Osteoblast (primary cell): ENCODE data around the gene ESAM. TPM values are rescaled to one million over a fixed set of nuclear protein-coding genes. Genes with fewer than 3 reads are reported as not detected.
A peak's percentile ranks its signal among the peaks of the same experiment; 100 is the strongest.

Source experiments
- DNase-seq: peaks from one replicate; pipeline ENCODE4 v3.0.0; 2011; ENCODE audit warnings: low spot score, mixed read lengths; ENCODE audit not compliant: insufficient read length; ENCODE audit errors: missing footprints
- H2AFZ ChIP-seq: 2 replicates; pipeline ENCODE4 v1.6.0; 2011; ENCODE audit warnings: mild to moderate bottlenecking, low read length
- H3K27ac ChIP-seq: 2 replicates; pipeline ENCODE4 v1.5.1; 2011; ENCODE audit warnings: mild to moderate bottlenecking, low read depth, low read length, moderate library complexity
- H3K27me3 ChIP-seq: 2 replicates; pipeline ENCODE4 v1.6.0; 2012; ENCODE audit warnings: mild to moderate bottlenecking, control low read depth, inconsistent platforms, low read length, moderate library complexity; ENCODE audit not compliant: insufficient read depth
- H3K36me3 ChIP-seq: 2 replicates; pipeline ENCODE4 v1.5.1; 2011; ENCODE audit warnings: mild to moderate bottlenecking, low read length, control low read depth, moderate library complexity; ENCODE audit not compliant: insufficient read depth
- H3K4me1 ChIP-seq: 2 replicates; pipeline ENCODE4 v1.5.1; 2011; ENCODE audit warnings: mild to moderate bottlenecking, low read length, control low read depth, moderate library complexity; ENCODE audit not compliant: insufficient read depth
- H3K4me2 ChIP-seq: 2 replicates; pipeline ENCODE4 v1.6.0; 2011; ENCODE audit warnings: mild to moderate bottlenecking, low read length; ENCODE audit not compliant: insufficient read depth
- H3K4me3 ChIP-seq: fragments of 200-600 bp; sonication (generic); 3 replicates; pipeline ENCODE4 v1.5.1; 2012; ENCODE audit warnings: mild to moderate bottlenecking, low read length, inconsistent platforms; ENCODE audit not compliant: insufficient read depth
- H3K79me2 ChIP-seq: 2 replicates; pipeline ENCODE4 v1.6.0; 2012; ENCODE audit warnings: mild to moderate bottlenecking, low read length, control low read depth, inconsistent platforms; ENCODE audit not compliant: insufficient read depth
- H3K9me3 ChIP-seq: 2 replicates; pipeline ENCODE4 v1.5.1; 2011; ENCODE audit warnings: low read depth, low read length, control low read depth
- H4K20me1 ChIP-seq: 2 replicates; pipeline ENCODE4 v1.6.0; 2012; ENCODE audit warnings: mild to moderate bottlenecking, low read length, control low read depth; ENCODE audit not compliant: insufficient read depth
- total RNA-seq: library from RNA; depleted of rRNA; stranded (reverse); fragments of >200 nt; gene quantifications from 2 replicates; pipeline ENCODE4 v1.2.3, GENCODE V29; 2012
- TF ChIP-seq, protein P1 (sequence below): IDR thresholded peaks from 2 replicates; pipeline ENCODE4 v1.5.1; 2011; ENCODE audit warnings: mild to moderate bottlenecking, low read depth, low read length, moderate library complexity; ENCODE audit errors: extremely low read depth

Gene ESAM
- total RNA-seq, 1 donor, result under 0.01 TPM

DNA sequence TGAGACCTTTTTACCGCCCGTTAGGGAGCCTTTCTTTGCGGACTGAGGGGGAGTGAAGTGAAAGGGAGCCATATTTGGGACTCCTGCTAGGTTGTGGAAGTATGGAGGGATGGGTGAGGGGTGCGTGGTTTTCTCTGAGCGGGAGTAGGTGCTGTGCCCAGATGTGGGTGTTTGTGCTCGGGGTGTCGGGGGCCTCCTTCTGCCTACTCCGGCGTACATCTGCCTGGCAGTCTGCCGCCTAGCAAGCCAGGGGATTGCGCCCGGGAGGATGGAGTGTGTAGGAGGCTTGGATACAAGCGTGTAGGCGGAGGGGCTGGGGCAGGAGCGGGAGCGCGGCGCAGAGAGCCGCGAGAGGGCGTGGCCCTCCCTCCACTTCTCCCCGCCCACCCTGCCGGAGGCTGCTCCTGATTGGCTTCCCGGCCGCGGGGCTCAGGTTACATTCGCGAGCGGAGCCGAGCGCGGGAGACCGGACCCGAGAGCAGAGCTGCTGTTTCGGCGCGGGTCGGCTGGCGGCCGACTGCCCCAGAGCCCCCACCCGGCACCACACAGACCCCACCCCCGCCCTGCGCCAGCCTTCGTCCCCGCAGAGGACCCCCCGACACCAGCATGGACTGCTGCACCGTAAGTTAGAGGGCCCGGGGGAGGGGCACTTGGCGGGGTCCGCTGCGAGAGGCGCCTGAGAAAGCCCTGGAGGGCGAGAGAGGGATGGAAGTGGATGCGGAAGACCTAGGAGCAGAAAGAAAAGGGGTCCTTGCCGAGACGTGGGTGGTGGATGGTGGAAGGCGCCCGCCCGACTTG is 22.4 kb downstream of the ESAM start, which contains the start of gene NRGN:
NRGN (plus strand) TSS at position 464 of the 798 bp plus-strand sequence; CDS start at position 607, 143 bp downstream.
- H3K79me2 ChIP-seq, result no peaks in the 10 kb centered on the region
- H3K36me3 ChIP-seq, result no peaks in the 10 kb centered on the region
- no peaks in the 10 kb centered on the region for H4K20me1 ChIP-seq
- H2AFZ ChIP-seq, result peak within 1 kb of the TSS; percentile 76
- H3K27me3 ChIP-seq, result peaks cover 82% of the 10 kb centered on the region
- peaks cover 3% of the 10 kb centered on the region for H3K4me1 ChIP-seq
- no peaks in the 10 kb centered on the region for H3K9me3 ChIP-seq
- TF ChIP-seq, protein P1, sequence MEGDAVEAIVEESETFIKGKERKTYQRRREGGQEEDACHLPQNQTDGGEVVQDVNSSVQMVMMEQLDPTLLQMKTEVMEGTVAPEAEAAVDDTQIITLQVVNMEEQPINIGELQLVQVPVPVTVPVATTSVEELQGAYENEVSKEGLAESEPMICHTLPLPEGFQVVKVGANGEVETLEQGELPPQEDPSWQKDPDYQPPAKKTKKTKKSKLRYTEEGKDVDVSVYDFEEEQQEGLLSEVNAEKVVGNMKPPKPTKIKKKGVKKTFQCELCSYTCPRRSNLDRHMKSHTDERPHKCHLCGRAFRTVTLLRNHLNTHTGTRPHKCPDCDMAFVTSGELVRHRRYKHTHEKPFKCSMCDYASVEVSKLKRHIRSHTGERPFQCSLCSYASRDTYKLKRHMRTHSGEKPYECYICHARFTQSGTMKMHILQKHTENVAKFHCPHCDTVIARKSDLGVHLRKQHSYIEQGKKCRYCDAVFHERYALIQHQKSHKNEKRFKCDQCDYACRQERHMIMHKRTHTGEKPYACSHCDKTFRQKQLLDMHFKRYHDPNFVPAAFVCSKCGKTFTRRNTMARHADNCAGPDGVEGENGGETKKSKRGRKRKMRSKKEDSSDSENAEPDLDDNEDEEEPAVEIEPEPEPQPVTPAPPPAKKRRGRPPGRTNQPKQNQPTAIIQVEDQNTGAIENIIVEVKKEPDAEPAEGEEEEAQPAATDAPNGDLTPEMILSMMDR, result no peak
- peak within 1 kb of the TSS; percentile 67 for H3K4me3 ChIP-seq
- no peak within 1 kb of the TSS for H3K27ac ChIP-seq
- H3K4me2 ChIP-seq, result peak within 1 kb of the TSS; percentile 83
- peak; percentile 100 for DNase-seq

DNA sequence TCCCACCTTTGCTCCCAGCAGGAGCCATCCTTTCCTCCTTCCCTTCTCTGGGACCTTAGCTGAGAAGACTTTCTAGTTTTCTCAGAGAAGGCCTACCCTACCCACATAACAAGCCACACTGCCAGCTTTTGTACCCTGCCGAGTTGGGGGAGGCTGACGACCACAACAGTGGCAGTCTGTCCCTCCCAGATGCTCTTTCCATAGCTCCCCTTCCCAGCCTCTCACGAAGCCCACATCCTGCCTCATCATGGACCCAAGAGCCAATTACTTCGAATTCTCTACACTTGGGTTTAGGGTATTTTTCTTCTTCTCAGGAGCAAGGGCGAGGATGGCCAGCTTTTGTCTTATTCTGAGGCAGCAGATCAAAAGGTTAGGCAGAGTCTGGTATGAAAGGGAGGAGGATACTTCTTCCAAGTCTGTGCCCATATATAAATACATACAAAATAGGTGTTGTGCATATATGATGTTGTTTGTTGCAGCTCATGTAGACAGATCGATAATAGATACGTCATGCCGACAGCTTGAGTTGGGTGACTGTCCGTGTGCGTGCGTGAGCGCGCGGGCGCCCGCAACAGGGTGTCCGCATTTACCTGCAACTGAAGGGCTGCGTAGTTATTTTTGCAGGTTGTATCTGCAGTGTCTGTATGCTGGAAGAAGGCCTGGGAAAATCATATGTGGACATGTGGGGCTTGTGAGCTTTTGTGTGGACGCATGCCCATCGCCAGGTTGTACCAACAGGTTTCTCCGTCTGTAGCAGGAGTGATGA is 23.2 kb downstream of the ESAM start:
- Histone ChIP-seq H3K4me1 (peaks cover 3% of the 10 kb centered on the region), H3K4me3 (peak overlapping the region; percentile 67)

DNA sequence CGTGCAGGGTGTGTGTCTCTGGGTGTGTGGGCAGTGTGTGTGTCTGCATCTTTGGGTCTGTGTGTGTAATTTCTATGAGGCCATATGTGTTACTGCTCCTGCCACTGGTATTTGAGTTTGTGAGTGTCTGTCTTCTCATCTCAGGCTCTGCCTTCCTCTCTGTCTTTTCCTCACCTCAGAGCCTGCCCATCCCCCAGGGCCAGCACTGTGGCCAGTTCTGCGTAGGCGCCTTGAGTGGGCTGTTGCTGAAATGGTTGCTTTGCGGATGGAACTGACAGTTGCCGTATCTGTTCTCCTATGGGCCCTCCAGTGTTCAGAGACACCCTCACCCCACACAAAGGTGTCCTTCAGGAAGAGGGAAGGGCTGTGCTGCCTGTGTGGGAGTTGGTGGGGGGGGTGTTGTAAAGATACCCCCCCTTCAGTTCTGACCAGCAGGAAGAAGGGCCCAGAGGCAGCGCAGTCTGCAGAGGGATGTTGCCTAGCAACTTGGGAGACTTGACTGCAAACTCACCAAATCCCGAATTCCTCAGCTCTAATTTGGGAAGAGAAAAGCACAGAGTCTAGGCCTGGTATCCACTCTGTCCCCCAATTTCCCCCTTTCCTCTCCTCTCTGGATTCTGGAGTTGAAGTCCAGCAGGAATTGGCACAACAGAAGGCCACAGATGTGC is 24.3 kb downstream of the ESAM start:
- Histone ChIP-seq H3K27ac (no peak overlapping the region), H2AFZ (no peak overlapping the region), H3K4me3 (no peak overlapping the region), H3K79me2 (no peaks in the 10 kb centered on the region), H3K27me3 (peaks cover 66% of the 10 kb centered on the region), H3K4me2 (no peak overlapping the region), H3K9me3 (no peaks in the 10 kb centered on the region), H4K20me1 (no peaks in the 10 kb centered on the region), H3K36me3 (no peaks in the 10 kb centered on the region), H3K4me1 (peaks cover 3% of the 10 kb centered on the region)
- DNase-seq, result no peak
- TF ChIP-seq, protein P1, result no peak

More for the DNA sequence above, 23.2 kb downstream of the ESAM start:
- Histone ChIP-seq H3K36me3 (no peaks in the 10 kb centered on the region), H2AFZ (no peak overlapping the region), H3K4me2 (peak overlapping the region; percentile 83), H3K27ac (no peak overlapping the region), H3K9me3 (no peaks in the 10 kb centered on the region), H3K79me2 (no peaks in the 10 kb centered on the region), H4K20me1 (no peaks in the 10 kb centered on the region), H3K27me3 (peaks cover 77% of the 10 kb centered on the region)
- TF ChIP-seq, protein P1, result no peak
- DNase-seq, result no peak
